ENCODE measurements around the gene PFKP. TPM values are rescaled to one million over a fixed set of nuclear protein-coding genes. Genes with fewer than 3 reads are reported as not detected.

PFKP gene
- total RNA-seq, 2 donors from 2014 or later: 76.9 to 106 TPM

- peak; percentile 97 for ATAC-seq
These were observed 119.0 kb downstream of the PFKP start for GRCh38 chr10:3186368-3186767.

More at GRCh38 chr10:3186368-3186767, 119.0 kb downstream of the PFKP start:
- Mint-ChIP-seq H3K27ac (peak overlapping the region; percentile 62), H3K36me3 (ENCODE audit: low read depth) (peaks cover 2% of the 10 kb centered on the region), H3K27me3 (peaks cover 7% of the 10 kb centered on the region), H3K4me3 (peak overlapping the region; percentile 42), H3K4me1 (peaks cover 5% of the 10 kb centered on the region)
- H3K9me3 ChIP-seq (ENCODE audit: control insufficient read depth, low read length, poor library complexity, severe bottlenecking): no peaks in the 10 kb centered on the region
- no peak for DNase-seq

Other genes starting within 250 kb of the PFKP start
- gene PITRM1, start 105.2 kb downstream of the PFKP start, total RNA-seq: 10 to 100 TPM; 61.3 to 79.1 TPM